PC-9 (cell line): Measurements from ENCODE around the gene CFH.

Source experiments
- EZH2 ChIP-seq: fragments of 200-600 bp; sonication (generic); IDR thresholded peaks from 2 replicates; pipeline ENCODE4 v1.8.0; 2017; ENCODE audit warnings: antibody characterized with exemption, low read depth
- TF ChIP-seq, protein P1 (sequence below): fragments of 200-600 bp; sonication (generic); conservative IDR thresholded peaks from 2 replicates; pipeline ENCODE4 v1.6.1; 2017; ENCODE audit warnings: mixed run types, antibody characterized with exemption, mild to moderate bottlenecking, moderate library complexity

DNA sequence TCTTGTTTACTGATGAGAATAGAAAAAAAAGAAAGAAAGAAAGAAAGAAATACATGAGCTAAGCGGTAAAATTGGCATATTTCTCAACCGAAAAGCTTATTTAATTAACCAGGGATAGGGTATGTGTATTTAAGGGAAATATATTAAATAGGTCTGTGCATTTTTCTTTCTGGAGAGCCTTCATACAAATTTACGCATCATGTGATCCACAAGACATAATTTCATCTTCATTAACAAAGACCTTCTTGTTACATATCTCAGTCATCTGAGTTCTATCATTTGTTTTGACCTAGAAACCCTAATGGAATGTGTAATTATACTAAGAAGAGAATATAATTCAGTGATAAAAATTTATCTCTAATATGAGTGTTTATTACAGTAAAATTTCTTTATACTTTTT, 37.2 kb downstream of the CFH start:
- no peak for TF ChIP-seq EZH2
- TF ChIP-seq, protein P1, sequence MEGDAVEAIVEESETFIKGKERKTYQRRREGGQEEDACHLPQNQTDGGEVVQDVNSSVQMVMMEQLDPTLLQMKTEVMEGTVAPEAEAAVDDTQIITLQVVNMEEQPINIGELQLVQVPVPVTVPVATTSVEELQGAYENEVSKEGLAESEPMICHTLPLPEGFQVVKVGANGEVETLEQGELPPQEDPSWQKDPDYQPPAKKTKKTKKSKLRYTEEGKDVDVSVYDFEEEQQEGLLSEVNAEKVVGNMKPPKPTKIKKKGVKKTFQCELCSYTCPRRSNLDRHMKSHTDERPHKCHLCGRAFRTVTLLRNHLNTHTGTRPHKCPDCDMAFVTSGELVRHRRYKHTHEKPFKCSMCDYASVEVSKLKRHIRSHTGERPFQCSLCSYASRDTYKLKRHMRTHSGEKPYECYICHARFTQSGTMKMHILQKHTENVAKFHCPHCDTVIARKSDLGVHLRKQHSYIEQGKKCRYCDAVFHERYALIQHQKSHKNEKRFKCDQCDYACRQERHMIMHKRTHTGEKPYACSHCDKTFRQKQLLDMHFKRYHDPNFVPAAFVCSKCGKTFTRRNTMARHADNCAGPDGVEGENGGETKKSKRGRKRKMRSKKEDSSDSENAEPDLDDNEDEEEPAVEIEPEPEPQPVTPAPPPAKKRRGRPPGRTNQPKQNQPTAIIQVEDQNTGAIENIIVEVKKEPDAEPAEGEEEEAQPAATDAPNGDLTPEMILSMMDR, result no peak
